Erythroblast (primary cell): ENCODE results near the gene INSC.

ENCODE experiments used
- GATA1 ChIP-seq: IDR thresholded peaks from 2 replicates; pipeline ENCODE4 v1.6.1; 2011; ENCODE audit warnings: low read depth, mild to moderate bottlenecking, control low read depth, low read length, moderate library complexity
- POLR2A ChIP-seq: IDR thresholded peaks from 2 replicates; pipeline ENCODE4 v1.6.1; 2011; ENCODE audit warnings: mild to moderate bottlenecking, low read length

- TF ChIP-seq POLR2A (no peak), GATA1 (no peak)
These were observed 13.5 kb upstream of the INSC start for GRCh38 chr11:15101072-15101709.
